ENCODE results near the gene HIVEP3.

HIVEP3 gene

GRCh38 chr1:41666981-41667631, 251.6 kb downstream of the HIVEP3 start:
- ChIA-PET CTCF (no interaction called here), POLR2A (no interaction called here)
- Histone ChIP-seq H3K4me3 (ENCODE audit: control insufficient read depth in 1 of 7, extremely low read depth in 1 of 7, insufficient read depth in 4 of 7, low read depth in 2 of 7, low read length in 6 of 7) (no peak overlapping the region), H3K27ac (ENCODE audit: insufficient read depth in 1 of 2, low read depth in 1 of 2, low read length in 2 of 2, poor library complexity in 1 of 2, severe bottlenecking in 2 of 2) (no peak overlapping the region), H3K9me3 (ENCODE audit: control extremely low read depth in 1 of 5, control insufficient read depth in 4 of 5, insufficient read depth in 2 of 5, low read depth in 1 of 5, low read length in 4 of 5) (no peaks in the 10 kb centered on the region), H3K4me1 (ENCODE audit: control extremely low read depth in 1 of 4, control insufficient read depth in 4 of 4, insufficient read depth in 4 of 4, low read length in 3 of 4) (peaks cover 0 to 17% (median 12%) of the 10 kb centered on the region in 4 experiments), H3K27me3 (replicated peaks in 2 of 5; ENCODE audit: control insufficient read depth in 4 of 5, insufficient read depth in 5 of 5, low read length in 4 of 5) (no peaks in the 10 kb centered on the region), H3K36me3 (ENCODE audit: control insufficient read depth in 4 of 4, insufficient read depth in 4 of 4, low read length in 3 of 4) (no peaks in the 10 kb centered on the region)
- WGBS (ENCODE audit: insufficient coverage), result 93% methylated on average over 3 of the region's 3 CpGs
- DNase-seq, result no peak

- Histone ChIP-seq H3K4me3 (ENCODE audit: control insufficient read depth in 1 of 7, extremely low read depth in 1 of 7, insufficient read depth in 4 of 7, low read depth in 2 of 7, low read length in 6 of 7) (no peak overlapping the region), H3K27ac (ENCODE audit: insufficient read depth in 1 of 2, low read depth in 1 of 2, low read length in 2 of 2, poor library complexity in 1 of 2, severe bottlenecking in 2 of 2) (no peak overlapping the region), H3K27me3 (replicated peaks in 2 of 5; ENCODE audit: control insufficient read depth in 4 of 5, insufficient read depth in 5 of 5, low read length in 4 of 5) (peaks cover 0 to 2% (median 0%) of the 10 kb centered on the region in 5 experiments), H3K4me1 (ENCODE audit: control extremely low read depth in 1 of 4, control insufficient read depth in 4 of 4, insufficient read depth in 4 of 4, low read length in 3 of 4) (peaks cover 0 to 19% (median 15%) of the 10 kb centered on the region in 4 experiments), H3K36me3 (ENCODE audit: control insufficient read depth in 4 of 4, insufficient read depth in 4 of 4, low read length in 3 of 4) (no peaks in the 10 kb centered on the region), H3K9me3 (ENCODE audit: control extremely low read depth in 1 of 5, control insufficient read depth in 4 of 5, insufficient read depth in 2 of 5, low read depth in 1 of 5, low read length in 4 of 5) (no peaks in the 10 kb centered on the region)
- 100% methylated on average over 4 of the region's 6 CpGs for WGBS (ENCODE audit: insufficient coverage)
- DNase-seq, result no peak
- POLR2A ChIA-PET, result interaction anchor here (0.8 kb wide), 1 partner anchor 61 kb away, joined by 4 read pairs; no protein-coding TSS in a partner anchor
- CTCF ChIA-PET, result interaction anchor here (1.2 kb wide), 1 partner anchor 8 kb away, joined by 5 read pairs; no protein-coding TSS in a partner anchor
These were observed 252.5 kb downstream of the HIVEP3 start for GRCh38 chr1:41665962-41666917.

GRCh38 chr1:41664861-41665640, 253.7 kb downstream of the HIVEP3 start:
- POLR2A ChIA-PET, result interaction anchor here (0.8 kb wide), 1 partner anchor 62 kb away, joined by 4 read pairs; no protein-coding TSS in a partner anchor

DNA sequence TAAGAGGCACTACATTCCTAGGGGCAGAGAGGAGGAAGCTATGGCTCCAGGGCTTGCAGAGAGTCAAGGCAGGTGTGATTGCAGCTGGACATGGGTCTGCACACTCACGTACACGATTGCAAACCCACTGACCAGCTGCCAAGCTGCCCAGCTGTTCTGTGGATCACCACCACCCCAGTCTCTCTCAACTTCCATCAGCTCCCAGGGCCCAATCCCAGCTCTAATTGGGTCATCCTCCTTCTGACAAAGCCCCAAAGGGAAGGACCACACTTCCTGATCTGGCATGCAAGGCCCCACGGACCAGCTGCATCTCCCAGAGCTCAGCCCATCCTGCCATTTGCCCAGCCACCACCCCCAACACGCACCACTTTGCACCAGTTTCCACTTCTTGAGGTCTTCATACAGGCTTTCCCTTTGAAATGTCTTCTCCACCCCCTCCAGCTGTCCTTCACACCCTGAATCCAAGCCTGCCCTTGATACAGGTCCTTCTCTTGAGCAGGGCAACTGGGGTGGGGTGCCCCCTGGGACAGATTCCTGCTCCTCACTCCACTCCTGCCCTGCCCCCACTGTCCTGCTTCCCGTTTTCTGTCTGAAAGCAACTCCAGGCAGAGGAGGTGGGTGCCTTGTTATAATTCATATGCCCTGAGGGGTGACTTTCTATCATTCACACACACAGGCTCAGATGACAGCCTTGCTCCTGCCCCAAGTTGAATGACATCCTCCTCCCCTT, 254.9 kb downstream of the HIVEP3 start:
- no peaks in the 10 kb centered on the region for H3K36me3 ChIP-seq (ENCODE audit: control insufficient read depth in 4 of 4, insufficient read depth in 4 of 4, low read length in 3 of 4)
- DNase-seq, result no peak
- 80% methylated on average over 2 of the region's 5 CpGs for WGBS (ENCODE audit: insufficient coverage)
- ChIA-PET POLR2A (no interaction called here), CTCF (interaction anchor here (1.4 kb wide), 1 partner anchor 17 kb away, joined by 4 read pairs; no protein-coding TSS in a partner anchor)
- peaks cover 0 to 6% (median 0%) of the 10 kb centered on the region in 5 experiments for H3K27me3 ChIP-seq (replicated peaks in 2 of 5; ENCODE audit: control insufficient read depth in 4 of 5, insufficient read depth in 5 of 5, low read length in 4 of 5)
- H3K4me3 ChIP-seq (ENCODE audit: control insufficient read depth in 1 of 7, extremely low read depth in 1 of 7, insufficient read depth in 4 of 7, low read depth in 2 of 7, low read length in 6 of 7), result no peak overlapping the region
- H3K4me1 ChIP-seq (ENCODE audit: control extremely low read depth in 1 of 4, control insufficient read depth in 4 of 4, insufficient read depth in 4 of 4, low read length in 3 of 4), result peaks cover 0 to 27% (median 21%) of the 10 kb centered on the region in 4 experiments
- H3K27ac ChIP-seq (ENCODE audit: insufficient read depth in 1 of 2, low read depth in 1 of 2, low read length in 2 of 2, poor library complexity in 1 of 2, severe bottlenecking in 2 of 2), result no peak overlapping the region
- H3K9me3 ChIP-seq (ENCODE audit: control extremely low read depth in 1 of 5, control insufficient read depth in 4 of 5, insufficient read depth in 2 of 5, low read depth in 1 of 5, low read length in 4 of 5), result no peaks in the 10 kb centered on the region

More at GRCh38 chr1:41664861-41665640, 253.7 kb downstream of the HIVEP3 start:
- Histone ChIP-seq H3K4me3 (ENCODE audit: control insufficient read depth in 1 of 7, extremely low read depth in 1 of 7, insufficient read depth in 4 of 7, low read depth in 2 of 7, low read length in 6 of 7) (no peak overlapping the region), H3K9me3 (ENCODE audit: control extremely low read depth in 1 of 5, control insufficient read depth in 4 of 5, insufficient read depth in 2 of 5, low read depth in 1 of 5, low read length in 4 of 5) (no peaks in the 10 kb centered on the region), H3K27ac (ENCODE audit: insufficient read depth in 1 of 2, low read depth in 1 of 2, low read length in 2 of 2, poor library complexity in 1 of 2, severe bottlenecking in 2 of 2) (no peak overlapping the region), H3K27me3 (replicated peaks in 2 of 5; ENCODE audit: control insufficient read depth in 4 of 5, insufficient read depth in 5 of 5, low read length in 4 of 5) (peaks cover 0 to 4% (median 0%) of the 10 kb centered on the region in 5 experiments), H3K4me1 (ENCODE audit: control extremely low read depth in 1 of 4, control insufficient read depth in 4 of 4, insufficient read depth in 4 of 4, low read length in 3 of 4) (peaks cover 0 to 26% (median 20%) of the 10 kb centered on the region in 4 experiments), H3K36me3 (ENCODE audit: control insufficient read depth in 4 of 4, insufficient read depth in 4 of 4, low read length in 3 of 4) (no peaks in the 10 kb centered on the region)
- CTCF ChIA-PET, result interaction anchor here (0.8 to 1.2 kb wide), 2 partner anchors 9 to 32 kb away, joined by 3 to 5 read pairs; no protein-coding TSS in a partner anchor
- DNase-seq, result no peak
- WGBS (ENCODE audit: insufficient coverage), result 100% methylated on average over 4 of the region's 4 CpGs

- H3K4me3 ChIP-seq (ENCODE audit: control insufficient read depth in 1 of 7, extremely low read depth in 1 of 7, insufficient read depth in 4 of 7, low read depth in 2 of 7, low read length in 6 of 7), result peak overlapping the region; percentile 3 to 79 (median 56)
- 28% methylated on average over 19 of the region's 27 CpGs for WGBS (ENCODE audit: insufficient coverage)
- POLR2A ChIA-PET, result interaction anchor here (1.7 kb wide), 1 partner anchor 45 kb away, joined by 3 read pairs; no protein-coding TSS in a partner anchor
- H3K36me3 ChIP-seq (ENCODE audit: control insufficient read depth in 4 of 4, insufficient read depth in 4 of 4, low read length in 3 of 4), result no peaks in the 10 kb centered on the region
- peak overlapping the region in 1 of 2 experiments; percentile 45 for H3K27ac ChIP-seq (ENCODE audit: insufficient read depth in 1 of 2, low read depth in 1 of 2, low read length in 2 of 2, poor library complexity in 1 of 2, severe bottlenecking in 2 of 2)
- peaks cover 1 to 36% (median 27%) of the 10 kb centered on the region in 4 experiments for H3K4me1 ChIP-seq (ENCODE audit: control extremely low read depth in 1 of 4, control insufficient read depth in 4 of 4, insufficient read depth in 4 of 4, low read length in 3 of 4)
- CTCF ChIA-PET, result interaction anchor here (1.4 kb wide), 1 partner anchor 18 kb away, joined by 4 read pairs; no protein-coding TSS in a partner anchor
- no peaks in the 10 kb centered on the region for H3K9me3 ChIP-seq (ENCODE audit: control extremely low read depth in 1 of 5, control insufficient read depth in 4 of 5, insufficient read depth in 2 of 5, low read depth in 1 of 5, low read length in 4 of 5)
- DNase-seq, result no peak
- H3K27me3 ChIP-seq (replicated peaks in 2 of 5; ENCODE audit: control insufficient read depth in 4 of 5, insufficient read depth in 5 of 5, low read length in 4 of 5), result peaks cover 0 to 6% (median 0%) of the 10 kb centered on the region in 5 experiments
These were observed 255.8 kb downstream of the HIVEP3 start for GRCh38 chr1:41662765-41663437.

Measured in common myeloid progenitor, CD34-positive (primary cell).